HG02571 (cell line): ENCODE results near the gene GUCY1B1.

ENCODE experiments used
- ATAC-seq: cut with Tn5 transposase; IDR thresholded peaks from one replicate; pipeline ENCODE4 v1.9.1; 2021; ENCODE audit warnings: mild to moderate bottlenecking, moderate library complexity; ENCODE audit not compliant: unreplicated experiment

The GUCY1B1 gene

DNA sequence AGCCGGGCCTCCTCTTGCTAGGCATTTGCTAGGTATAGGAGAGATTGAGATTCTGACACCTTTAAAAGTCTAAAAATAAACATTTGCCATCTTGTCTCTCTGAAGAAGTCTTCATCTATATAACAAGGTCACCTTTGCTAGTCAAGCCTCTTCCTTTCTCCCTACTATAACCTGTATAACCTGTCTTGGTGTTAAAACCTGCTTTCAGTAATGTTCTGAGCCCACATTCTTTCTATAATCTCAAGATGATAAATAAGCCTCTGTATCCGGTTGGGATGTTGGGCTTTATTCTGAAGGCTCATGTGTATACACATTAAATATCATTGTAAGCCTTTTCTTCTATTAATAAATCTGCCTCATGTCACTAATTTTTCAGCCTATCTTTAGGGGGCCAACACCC lies 97.1 kb downstream of the GUCY1B1 start:
- no peak for ATAC-seq
